CD4-positive, alpha-beta memory T cell (primary cell): ENCODE data around the gene MCUB. TPM values are rescaled to one million over a fixed set of nuclear protein-coding genes. Genes with fewer than 3 reads are reported as not detected.
"Not testable (repeated sequence)": the region's sequence is repeated elsewhere in the genome, so short reads cannot be mapped to it uniquely, and the experiment has no call there.

Experiments used
- CTCF ChIA-PET: fragments of 350-600 bp; sonication (Branson Sonifier 250); formaldehyde crosslinking; loops from one replicate; lab custom pipeline; 2021; ENCODE audit warnings: inconsistent platforms; ENCODE audit not compliant: partially characterized antibody; lab: Charles Lee
- POLR2A ChIA-PET: fragments of 350-600 bp; sonication (Branson Sonifier 250); formaldehyde crosslinking; loops from one replicate; lab custom pipeline; 2021; ENCODE audit not compliant: partially characterized antibody; lab: Charles Lee
- DNase-seq, 5 donors: peaks; one replicate each; pipeline versions ENCODE4 v3.0.0 to v3.0.0-alpha.2; 2020 to 2022; ENCODE audit warnings: mixed read lengths in 1 of 5
- H3K27ac ChIP-seq: one replicate; pipeline ENCODE4 v1.7.0; 2013; ENCODE audit warnings: low read depth, low read length
- H3K27me3 ChIP-seq: 2 replicates; pipeline ENCODE4 v1.7.0; 2013; ENCODE audit warnings: mild to moderate bottlenecking, low read length, moderate library complexity; ENCODE audit not compliant: insufficient read depth
- H3K36me3 ChIP-seq: 2 replicates; pipeline ENCODE4 v1.7.0; 2013; ENCODE audit warnings: mild to moderate bottlenecking, low read length, moderate library complexity; ENCODE audit not compliant: insufficient read depth
- H3K4me1 ChIP-seq: 2 replicates; pipeline ENCODE4 v1.7.0; 2013; ENCODE audit warnings: mild to moderate bottlenecking, low read length, moderate library complexity; ENCODE audit not compliant: insufficient read depth
- H3K4me3 ChIP-seq, 2 donors: one replicate each; pipeline ENCODE4 v1.7.0; 2013; ENCODE audit warnings: low read length in 2 of 2, mild to moderate bottlenecking in 1 of 2
- H3K9me3 ChIP-seq, 2 donors: one replicate each; pipeline ENCODE4 v1.7.0; 2013; ENCODE audit warnings: low read length in 2 of 2, control low read depth in 1 of 2; ENCODE audit not compliant: control insufficient read depth in 1 of 2
- H3K27ac Mint-ChIP-seq, 7 donors: one replicate each; pipeline ENCODE4 v1.8.0; 2020 to 2021; ENCODE audit warnings: mixed read lengths in 7 of 7, mild to moderate bottlenecking in 6 of 7, inconsistent platforms in 3 of 7, moderate library complexity in 3 of 7
- H3K27me3 Mint-ChIP-seq, 2 donors: one replicate each; pipeline ENCODE4 v1.8.0; 2020 to 2021; ENCODE audit warnings: mixed read lengths in 2 of 2
- H3K36me3 Mint-ChIP-seq, 2 donors: one replicate each; pipeline ENCODE4 v1.8.0; 2020 to 2021; ENCODE audit warnings: mixed read lengths in 2 of 2, inconsistent platforms in 1 of 2, mild to moderate bottlenecking in 1 of 2
- H3K4me1 Mint-ChIP-seq, 4 donors: one replicate each; pipeline ENCODE4 v1.8.0; 2020 to 2021; ENCODE audit warnings: mixed read lengths in 4 of 4, mild to moderate bottlenecking in 1 of 4
- H3K4me3 Mint-ChIP-seq, 8 donors: one replicate each; pipeline ENCODE4 v1.8.0; 2020 to 2021; ENCODE audit warnings: mixed read lengths in 8 of 8, mild to moderate bottlenecking in 7 of 8, moderate library complexity in 6 of 8, inconsistent platforms in 3 of 8
- H3K9me3 Mint-ChIP-seq, 8 donors: one replicate each; pipeline ENCODE4 v1.8.0; 2020 to 2021; ENCODE audit warnings: mixed read lengths in 8 of 8, mild to moderate bottlenecking in 5 of 8, inconsistent platforms in 3 of 8, moderate library complexity in 1 of 8
- intact Hi-C: fragments of 100-400 bp; cut with micrococcal nuclease; formaldehyde crosslinking; loops from one replicate; pipeline ENCODE4 v1.15.1; 2023
- polyA plus RNA-seq, 2 donors: library from polyadenylated mRNA; unstranded; fragments of 300-500 nt; fragmentation: Illumina TruSeq; gene quantifications; one replicate each; pipeline ENCODE4 v1.2.3, GENCODE V29; 2021
- total RNA-seq, 2 experiments: library from RNA; stranded (reverse); gene quantifications; one replicate each; pipeline ENCODE4 v1.2.3, GENCODE V29; 2021

Gene MCUB
- total and polyA plus RNA-seq, 4 experiments from 2014 or later: 142 to 299 (median 160) TPM

DNA sequence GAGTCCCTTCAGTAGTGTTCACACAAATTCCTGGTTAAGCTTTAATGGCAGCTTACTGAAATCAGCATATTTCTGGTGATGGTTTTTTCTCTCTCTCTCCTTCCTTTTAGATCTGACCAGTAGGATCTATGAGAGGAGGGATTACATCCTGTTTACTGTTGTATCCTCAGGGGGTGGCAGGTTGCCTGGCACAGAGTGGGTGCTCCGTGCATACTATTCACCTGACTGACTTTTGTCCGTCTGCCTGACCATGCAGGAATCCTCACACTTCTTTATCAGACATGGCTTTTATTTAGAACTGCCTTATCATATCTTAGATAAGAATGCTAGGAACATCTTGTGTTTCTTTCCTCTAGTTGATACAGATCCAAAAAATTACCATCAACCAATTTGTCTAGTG lies 29.6 kb downstream of the MCUB start:
- POLR2A ChIA-PET: no interaction called here
- Mint-ChIP-seq H3K27me3 (no peaks in the 10 kb centered on the region), H3K27ac (peak overlapping the region; percentile 34 to 83 (median 68)), H3K36me3 (peaks cover 6 to 7% of the 10 kb centered on the region in 2 donors), H3K4me1 (peaks cover 49 to 84% (median 67%) of the 10 kb centered on the region in 4 donors), H3K4me3 (peak overlapping the region in 4 of 8 donors; percentile 3 to 52 (median 34)), H3K9me3 (no peaks in the 10 kb centered on the region)
- H3K4me3 ChIP-seq: no peak overlapping the region
- CTCF ChIA-PET: interaction anchor here (1.0 to 1.4 kb wide), 3 partner anchors 12 to 215 kb away, joined by 3 read pairs; no protein-coding TSS in a partner anchor
- no peaks in the 10 kb centered on the region for H3K36me3 ChIP-seq
- H3K9me3 ChIP-seq: no peaks in the 10 kb centered on the region
- peaks cover 53% of the 10 kb centered on the region for H3K4me1 ChIP-seq
- no peak overlapping the region for H3K27ac ChIP-seq
- H3K27me3 ChIP-seq: no peaks in the 10 kb centered on the region
- intact Hi-C loops: no loop called here
- no peak for DNase-seq

DNA sequence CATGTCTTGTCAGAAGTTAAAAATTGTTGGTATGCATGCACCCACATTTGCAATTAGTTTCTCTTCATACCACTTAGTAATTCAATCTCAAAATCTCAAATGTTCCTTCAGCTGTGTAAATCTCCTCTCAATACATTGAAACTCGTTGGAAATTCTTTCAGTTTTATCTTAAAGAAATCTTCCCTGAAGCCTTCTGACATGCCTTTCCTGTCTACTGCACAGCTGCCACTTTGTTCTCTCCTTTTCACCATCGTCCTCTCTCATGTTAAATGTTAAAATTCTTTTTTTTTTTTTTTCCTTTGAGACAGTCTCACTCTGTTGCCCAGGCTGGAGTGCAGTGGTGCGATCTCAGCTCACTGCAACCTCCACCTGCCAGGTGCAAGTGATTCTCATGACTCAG lies 30.9 kb downstream of the MCUB start:
- CTCF ChIA-PET: interaction anchor here (0.7 to 1.3 kb wide), 3 partner anchors 14 to 928 kb away, joined by 3 read pairs; no protein-coding TSS in a partner anchor
- Histone ChIP-seq H3K27me3 (no peaks in the 10 kb centered on the region), H3K27ac (no peak overlapping the region), H3K4me1 (peaks cover 48% of the 10 kb centered on the region), H3K4me3 (no peak overlapping the region), H3K9me3 (no peaks in the 10 kb centered on the region), H3K36me3 (no peaks in the 10 kb centered on the region)
- Mint-ChIP-seq H3K4me3 (peak overlapping the region in 1 of 8 donors; percentile 27), H3K9me3 (no peaks in the 10 kb centered on the region), H3K27ac (peak overlapping the region in 5 of 7 donors; percentile 5 to 87 (median 60)), H3K4me1 (peaks cover 41 to 71% (median 56%) of the 10 kb centered on the region in 4 donors), H3K27me3 (no peaks in the 10 kb centered on the region), H3K36me3 (peaks cover 5 to 6% of the 10 kb centered on the region in 2 donors)
- POLR2A ChIA-PET: no interaction called here
- intact Hi-C loops: no loop called here
- DNase-seq: no peak

DNA sequence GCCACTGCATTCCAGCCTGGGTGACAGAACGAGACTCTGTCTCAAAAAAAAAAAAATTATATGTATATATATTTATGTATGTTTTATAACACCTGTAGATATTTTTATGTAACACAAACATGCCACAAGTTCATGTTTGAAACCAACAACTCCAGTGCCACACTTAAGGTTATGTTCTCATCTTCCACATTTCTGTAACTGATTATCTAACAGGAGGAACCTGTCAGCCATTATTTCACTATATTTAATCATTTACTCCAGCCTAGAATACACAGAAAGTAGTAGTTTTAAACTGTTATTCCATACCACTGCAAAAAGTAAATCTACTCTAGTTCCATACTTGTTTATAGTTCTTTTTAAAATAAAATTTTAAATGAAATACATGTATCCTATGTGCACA lies 32.3 kb downstream of the MCUB start:
- Histone ChIP-seq H3K4me1 (peaks cover 45% of the 10 kb centered on the region), H3K27me3 (no peaks in the 10 kb centered on the region), H3K4me3 (no peak overlapping the region), H3K9me3 (no peaks in the 10 kb centered on the region), H3K36me3 (no peaks in the 10 kb centered on the region), H3K27ac (no peak overlapping the region)
- Mint-ChIP-seq H3K27ac (peak overlapping the region in 2 of 7 donors; percentile 32 to 84), H3K4me3 (no peak overlapping the region), H3K36me3 (peaks cover 2 to 6% of the 10 kb centered on the region in 2 donors), H3K9me3 (no peaks in the 10 kb centered on the region), H3K4me1 (peaks cover 35 to 58% (median 47%) of the 10 kb centered on the region in 4 donors), H3K27me3 (no peaks in the 10 kb centered on the region)
- intact Hi-C loops: loop anchor here (2.0 kb wide), 1 partner anchor 18 kb away; no protein-coding TSS in a partner anchor
- DNase-seq: no peak
- ChIA-PET CTCF (no interaction called here), POLR2A (no interaction called here)

DNA sequence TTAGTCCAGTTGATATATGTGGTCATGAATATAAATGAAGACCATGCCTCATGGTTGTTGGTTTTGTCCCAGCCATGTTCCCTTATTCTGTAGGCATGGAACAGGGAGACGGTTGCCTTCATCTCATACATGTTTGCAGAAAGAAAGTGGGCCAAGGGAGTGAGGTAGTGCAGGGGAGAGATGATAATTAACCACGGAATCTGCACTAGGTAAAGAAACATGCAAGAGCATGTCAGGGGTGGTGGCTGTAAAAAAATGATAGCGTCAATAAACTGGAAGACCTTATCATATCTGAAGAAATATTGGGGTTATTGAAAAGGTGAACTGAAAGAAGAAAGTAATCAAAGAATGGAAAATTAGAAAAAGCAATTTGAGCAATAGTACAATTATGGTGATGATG lies 35.1 kb downstream of the MCUB start:
- H3K27ac ChIP-seq, CTCF ChIA-PET, H3K9me3 ChIP-seq, H3K36me3 ChIP-seq, H3K4me3 ChIP-seq, H3K27me3 Mint-ChIP-seq, H3K9me3 Mint-ChIP-seq, DNase-seq, POLR2A ChIA-PET, H3K27me3 ChIP-seq, intact Hi-C loops, H3K4me3 Mint-ChIP-seq: not testable (repeated sequence)
- H3K4me1 ChIP-seq: peaks cover 22% of the 10 kb centered on the region
- peak overlapping the region in 2 of 7 donors; percentile 43 to 46 for H3K27ac Mint-ChIP-seq
- H3K4me1 Mint-ChIP-seq: peaks cover 23 to 50% (median 37%) of the 10 kb centered on the region in 4 donors
- H3K36me3 Mint-ChIP-seq: peaks cover 11 to 12% of the 10 kb centered on the region in 2 donors

DNA sequence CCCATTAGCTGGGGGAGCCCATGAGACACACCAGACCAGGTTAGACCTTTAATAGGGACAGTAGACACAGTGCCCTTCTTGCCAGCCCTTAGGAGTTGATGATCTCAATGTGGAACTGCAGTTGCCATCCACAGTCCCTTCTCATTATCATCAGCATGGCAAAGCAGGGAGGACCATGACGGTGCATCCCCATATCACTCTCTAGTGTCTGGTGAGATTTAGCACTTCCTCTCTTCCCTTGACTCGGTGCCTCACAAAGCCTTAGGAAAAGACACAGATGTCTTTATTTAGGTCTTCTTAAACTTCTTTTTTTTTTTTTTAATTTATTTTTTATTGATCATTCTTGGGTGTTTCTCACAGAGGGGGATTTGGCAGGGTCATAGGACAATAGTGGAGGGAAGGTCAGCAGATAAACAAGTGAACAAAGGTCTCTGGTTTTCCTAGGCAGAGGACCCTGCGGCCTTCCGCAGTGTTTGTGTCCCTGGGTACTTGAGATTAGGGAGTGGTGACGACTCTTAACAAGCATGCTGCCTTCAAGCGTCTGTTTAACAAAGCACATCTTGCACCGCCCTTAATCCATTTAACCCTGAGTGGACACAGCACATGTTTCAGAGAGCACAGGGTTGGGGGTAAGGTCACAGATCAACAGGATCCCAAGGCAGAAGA lies 36.5 kb downstream of the MCUB start:
- H3K27ac ChIP-seq, DNase-seq, H3K27ac Mint-ChIP-seq, H3K27me3 Mint-ChIP-seq, H3K4me3 Mint-ChIP-seq, intact Hi-C loops, H3K9me3 Mint-ChIP-seq, H3K4me3 ChIP-seq, CTCF ChIA-PET, H3K9me3 ChIP-seq, H3K27me3 ChIP-seq, POLR2A ChIA-PET, H3K36me3 ChIP-seq: not testable (repeated sequence)
- Mint-ChIP-seq H3K4me1 (peaks cover 22 to 47% (median 35%) of the 10 kb centered on the region in 4 donors), H3K36me3 (peaks cover 18% of the 10 kb centered on the region in 2 donors)
- peaks cover 10% of the 10 kb centered on the region for H3K4me1 ChIP-seq

DNA sequence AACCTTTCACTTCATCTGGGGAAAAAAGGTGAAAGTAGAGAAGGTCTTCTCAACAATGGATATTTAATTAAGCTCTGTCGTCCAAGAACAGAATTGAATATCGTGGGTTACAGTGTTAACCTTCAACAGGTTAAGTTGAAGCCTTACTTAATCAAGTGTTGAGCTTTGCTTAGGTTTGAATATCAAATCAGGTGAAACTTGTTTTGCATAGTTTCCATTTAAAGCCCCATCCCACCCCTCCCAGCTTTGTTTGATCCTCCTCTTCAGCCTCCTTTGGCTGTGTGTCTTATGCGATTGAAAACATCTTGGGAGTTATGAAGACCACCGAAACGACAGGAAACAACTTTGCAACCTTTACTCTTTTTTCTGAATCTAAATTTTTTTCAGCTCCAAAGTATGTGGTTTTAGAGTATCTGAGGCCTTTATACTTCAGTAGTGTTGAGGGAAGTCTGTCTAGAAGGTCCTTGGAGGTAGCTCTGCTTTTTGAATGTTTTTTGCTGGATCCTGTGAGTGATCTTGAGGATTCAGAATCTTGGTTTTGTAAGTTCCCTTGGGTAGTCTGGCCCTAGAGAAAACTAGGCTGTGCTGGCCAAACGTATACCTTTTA lies 39.1 kb downstream of the MCUB start:
- peaks cover 23 to 50% (median 33%) of the 10 kb centered on the region in 4 donors for H3K4me1 Mint-ChIP-seq
- CTCF ChIA-PET: no interaction called here

DNA sequence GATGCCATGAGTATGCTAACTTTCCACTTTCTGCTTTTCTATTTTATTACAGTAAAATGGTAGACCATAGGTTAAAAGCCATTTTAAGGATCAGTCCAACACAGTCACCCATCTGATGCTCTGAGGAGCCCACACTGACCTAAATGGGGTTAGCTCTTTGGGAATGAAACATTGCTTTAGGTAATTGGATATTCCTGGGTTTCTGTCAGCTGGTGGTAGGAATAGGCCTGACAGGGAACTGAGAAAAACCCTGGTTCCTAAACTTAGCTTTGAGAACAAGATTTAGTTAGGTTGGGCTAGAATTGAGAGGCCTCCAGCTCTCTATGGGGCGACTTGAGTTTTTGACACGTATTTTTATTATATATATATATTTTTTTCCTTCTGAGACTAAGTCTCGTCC lies 40.4 kb downstream of the MCUB start:
- H3K9me3 ChIP-seq: no peaks in the 10 kb centered on the region
- H3K4me3 Mint-ChIP-seq: peak overlapping the region in 1 of 8 donors; percentile 31
- H3K4me1 ChIP-seq: peaks cover 6% of the 10 kb centered on the region
- H3K27me3 Mint-ChIP-seq: no peaks in the 10 kb centered on the region
- no peaks in the 10 kb centered on the region for H3K27me3 ChIP-seq
- H3K36me3 Mint-ChIP-seq: peaks cover 40 to 49% of the 10 kb centered on the region in 2 donors
- H3K27ac ChIP-seq: no peak overlapping the region
- H3K4me1 Mint-ChIP-seq: peaks cover 32 to 59% (median 41%) of the 10 kb centered on the region in 4 donors
- intact Hi-C loops: no loop called here
- CTCF ChIA-PET: no interaction called here
- no peak for DNase-seq
- POLR2A ChIA-PET: no interaction called here
- no peak overlapping the region for H3K4me3 ChIP-seq
- no peaks in the 10 kb centered on the region for H3K36me3 ChIP-seq
- H3K27ac Mint-ChIP-seq: peak overlapping the region in 2 of 7 donors; percentile 30 to 64
- peaks cover 0 to 17% (median 4%) of the 10 kb centered on the region in 8 donors for H3K9me3 Mint-ChIP-seq

More for the DNA sequence above, 39.1 kb downstream of the MCUB start:
- peaks cover 0 to 11% (median 3%) of the 10 kb centered on the region in 8 donors for H3K9me3 Mint-ChIP-seq
- H3K27me3 Mint-ChIP-seq: no peaks in the 10 kb centered on the region
- H3K27ac ChIP-seq: no peak overlapping the region
- no peaks in the 10 kb centered on the region for H3K27me3 ChIP-seq
- intact Hi-C loops: no loop called here
- H3K4me3 ChIP-seq: no peak overlapping the region
- H3K36me3 Mint-ChIP-seq: peaks cover 29 to 37% of the 10 kb centered on the region in 2 donors
- H3K4me3 Mint-ChIP-seq: peak overlapping the region in 2 of 8 donors; percentile 54 to 57
- DNase-seq: no peak
- peaks cover 4% of the 10 kb centered on the region for H3K4me1 ChIP-seq
- POLR2A ChIA-PET: interaction anchor here (0.7 to 1.2 kb wide), 4 partner anchors 9 to 50 kb away, joined by 3 to 4 read pairs (median 3); partner anchors contain the start of gene MCUB
- no peaks in the 10 kb centered on the region for H3K9me3 ChIP-seq
- peak overlapping the region in 5 of 7 donors; percentile 30 to 87 (median 52) for H3K27ac Mint-ChIP-seq
- no peaks in the 10 kb centered on the region for H3K36me3 ChIP-seq
